Measurements from ENCODE around the gene BIRC7.
"Not testable (repeated sequence)": the region's sequence is repeated elsewhere in the genome, so short reads cannot be mapped to it uniquely, and the experiment has no call there.

The BIRC7 gene

GRCh38 chr20:63249891-63250290, 14.2 kb downstream of the BIRC7 start:
- DNase-seq, result no peak

DNA sequence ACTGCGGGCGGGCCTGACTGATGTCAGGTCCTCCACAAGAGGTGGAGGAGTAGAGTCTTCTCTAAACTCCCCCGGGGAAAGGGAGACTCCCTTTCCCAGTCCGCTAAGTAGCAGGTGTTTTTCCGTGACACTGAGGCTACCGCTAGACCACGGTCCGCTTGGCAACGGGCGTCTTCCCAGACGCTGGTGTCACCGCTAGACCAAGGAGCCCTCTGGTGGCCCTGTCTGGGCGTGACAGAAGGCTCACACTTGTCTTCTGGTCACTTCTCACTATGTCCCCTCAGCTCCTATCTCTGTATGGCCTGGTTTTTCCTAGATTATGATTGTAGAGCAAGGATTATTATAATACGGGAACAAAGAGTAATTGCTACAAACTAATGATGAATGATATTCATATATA, 15.6 kb downstream of the BIRC7 start:
- not testable (repeated sequence) for DNase-seq

- DNase-seq, result no peak
These were observed 16.6 kb downstream of the BIRC7 start for GRCh38 chr20:63252284-63252711.

DNA sequence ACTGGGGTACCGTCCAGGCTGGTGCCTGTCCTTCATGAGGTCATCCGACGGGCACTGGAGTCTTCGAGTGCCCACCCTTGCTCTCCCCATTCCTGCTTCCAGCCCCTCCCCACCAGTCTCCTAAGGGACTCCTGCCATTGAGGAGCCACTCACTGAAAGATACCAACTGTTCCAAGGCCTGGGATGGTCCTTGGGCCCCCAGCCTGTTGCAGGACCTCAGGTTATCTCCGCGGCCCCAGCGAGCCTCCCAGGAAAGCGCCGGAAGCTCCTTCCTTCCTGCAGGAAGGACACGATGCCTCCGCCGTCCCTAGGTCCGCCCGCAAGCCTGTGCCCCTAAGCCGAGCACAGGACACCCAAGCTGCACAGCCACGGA, 17.3 kb downstream of the BIRC7 start:
- DNase-seq, result no peak

DNA sequence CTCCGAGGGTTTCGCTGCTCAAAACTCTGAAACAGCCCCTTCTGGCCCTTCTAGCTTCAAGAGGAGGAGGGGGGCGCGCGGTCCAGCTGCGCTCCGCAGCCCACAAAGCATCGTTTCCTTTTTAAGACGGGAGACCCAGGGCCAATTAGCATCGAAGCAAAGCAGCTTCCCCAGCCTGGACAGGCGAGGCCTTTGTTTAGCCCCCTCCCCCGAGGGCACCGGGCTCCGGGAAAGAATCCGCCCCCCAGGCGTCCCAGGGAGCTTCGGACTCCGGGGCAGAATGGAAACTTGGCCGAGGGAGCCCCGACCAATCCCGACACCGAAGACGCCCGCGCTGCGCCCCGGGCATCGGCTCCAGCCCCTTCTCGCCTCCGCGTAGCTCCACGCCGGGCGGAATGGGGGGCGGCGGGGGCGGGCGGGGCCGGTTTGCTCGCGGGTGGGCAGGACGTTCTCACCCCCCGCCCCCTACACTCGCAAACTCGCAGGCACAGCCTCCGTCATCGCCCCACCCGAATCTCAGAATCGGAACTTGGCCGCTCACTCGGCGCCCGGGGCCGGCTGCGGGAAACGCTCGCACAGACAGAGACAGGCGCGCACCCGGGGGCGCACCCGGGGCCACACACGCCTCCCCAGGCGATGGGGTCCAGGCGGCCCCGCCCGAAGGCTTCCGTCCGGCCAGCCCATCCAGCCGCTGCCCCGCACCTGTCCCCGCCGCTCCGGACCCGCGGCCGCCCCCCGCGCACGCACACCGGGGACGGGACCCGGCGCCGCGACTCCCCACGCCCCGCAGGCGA, 17.9 kb downstream of the BIRC7 start:
- no peak for DNase-seq

- DNase-seq, result no peak
These were observed 18.5 kb downstream of the BIRC7 start, which contains the start of gene NKAIN4 for GRCh38 chr20:63254232-63254605. NKAIN4 (minus strand) TSS chr20:63254463; CDS start chr20:63254450, 13 bp downstream.

- no peak for DNase-seq
These were observed 19.1 kb downstream of the BIRC7 start for GRCh38 chr20:63254606-63255384.

DNA sequence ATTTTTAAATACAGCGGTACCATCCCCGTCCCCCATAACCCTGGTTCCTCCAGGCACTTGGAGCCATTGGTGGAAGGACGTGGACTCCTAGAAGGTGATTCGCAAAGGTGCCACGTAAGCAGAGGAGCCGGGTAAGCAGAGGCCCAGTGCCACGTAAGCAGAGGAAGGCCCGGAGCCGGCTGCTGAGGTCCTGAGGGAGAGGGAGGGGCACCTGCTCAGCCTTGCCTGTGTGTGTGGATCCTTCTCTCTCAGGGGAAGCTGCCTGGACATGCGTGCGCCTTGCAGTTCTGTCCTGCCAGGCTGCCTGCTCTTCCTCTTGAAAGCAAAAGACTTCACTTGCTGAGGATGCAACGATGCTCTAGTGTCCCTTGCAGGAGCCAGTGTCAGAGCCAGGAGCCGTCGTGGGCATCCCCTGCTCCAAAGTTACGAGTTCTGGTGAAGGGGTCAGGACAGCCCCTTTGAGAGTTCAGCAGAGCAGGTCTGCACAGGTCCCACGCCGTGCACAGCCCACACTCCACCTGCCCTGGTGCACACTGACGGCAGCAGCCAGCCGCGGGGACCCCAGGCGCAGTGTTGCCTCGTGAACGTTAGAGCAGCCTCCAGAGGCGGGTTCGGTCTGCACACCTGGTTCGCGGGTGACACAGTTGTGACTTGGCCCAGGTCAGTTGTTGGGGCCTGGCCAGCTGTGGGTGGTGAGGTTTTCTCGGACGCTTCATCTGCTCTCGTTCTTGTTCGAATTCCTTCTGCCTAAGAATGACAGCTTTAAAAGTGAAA, 20.4 kb downstream of the BIRC7 start:
- no peak for DNase-seq

DNA sequence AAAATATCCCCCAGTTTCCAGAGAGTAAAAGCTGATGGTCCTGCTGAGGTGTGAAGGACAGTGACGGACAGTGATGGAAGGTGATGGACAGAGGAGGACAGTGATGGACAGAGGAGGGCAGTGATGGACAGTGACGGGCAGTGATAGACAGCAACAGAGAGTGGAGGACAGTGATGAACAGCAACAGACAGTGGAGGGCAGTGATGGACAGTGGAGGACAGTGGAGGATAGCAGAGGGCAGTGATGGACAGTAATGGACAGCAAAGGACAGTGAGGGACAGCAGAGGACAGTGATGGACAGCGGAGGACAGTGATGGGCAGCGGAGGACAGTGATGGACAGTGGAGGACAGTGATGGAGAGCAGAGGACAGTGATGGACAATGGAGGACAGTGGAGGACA, 21.2 kb downstream of the BIRC7 start:
- no peak for DNase-seq

- no peak for DNase-seq
These were observed 21.9 kb downstream of the BIRC7 start for GRCh38 chr20:63257629-63258028.

- no peak for DNase-seq
These were observed 23.1 kb downstream of the BIRC7 start for GRCh38 chr20:63258781-63259180.

- DNase-seq, result no peak
These were observed 24.2 kb downstream of the BIRC7 start for GRCh38 chr20:63259734-63260460.

DNA sequence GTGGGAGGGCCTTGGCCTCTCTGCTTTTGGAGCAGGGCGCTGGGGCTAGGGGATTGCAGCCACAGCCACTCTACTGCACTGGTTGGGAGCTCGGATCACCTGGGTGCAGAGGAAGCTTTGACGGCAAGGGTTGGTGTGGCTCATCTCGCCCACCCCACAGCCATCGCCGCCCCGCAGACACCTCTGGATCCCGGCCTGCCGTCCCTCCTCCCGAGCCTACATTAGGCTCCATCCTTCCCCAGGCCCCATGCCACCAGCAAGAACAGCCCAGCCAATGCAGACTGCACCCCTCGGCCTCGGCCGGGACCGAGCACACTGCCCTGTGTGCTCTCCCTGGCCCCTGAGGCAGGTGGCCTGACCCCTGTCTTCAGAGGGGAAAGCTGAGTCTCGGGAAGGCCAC, 24.8 kb downstream of the BIRC7 start:
- DNase-seq, result no peak

- DNase-seq, result no peak
These were observed 25.5 kb downstream of the BIRC7 start for GRCh38 chr20:63261060-63261794.

- no peak for DNase-seq
These were observed 26.3 kb downstream of the BIRC7 start for GRCh38 chr20:63261795-63262528.

DNA sequence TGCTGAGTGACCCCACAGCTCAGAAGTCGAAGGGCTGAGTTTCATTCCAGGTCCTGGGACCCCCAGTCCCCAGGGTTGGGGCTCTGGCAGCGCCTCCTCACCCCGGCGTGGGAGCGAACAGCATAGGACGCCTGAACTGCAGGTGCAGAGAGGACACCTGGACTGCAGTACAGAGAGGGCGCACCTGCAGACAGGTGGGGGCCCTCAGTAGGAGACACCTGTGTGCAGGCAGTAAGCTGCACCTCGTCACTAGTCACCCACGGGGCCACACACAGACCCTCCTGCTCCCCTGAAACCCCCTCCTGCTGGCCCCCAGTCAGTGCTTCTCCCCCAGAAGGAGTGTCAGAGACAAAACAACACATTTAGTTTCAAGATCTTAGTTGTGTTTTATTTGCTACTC, 27.1 kb downstream of the BIRC7 start:
- no peak for DNase-seq

DNA sequence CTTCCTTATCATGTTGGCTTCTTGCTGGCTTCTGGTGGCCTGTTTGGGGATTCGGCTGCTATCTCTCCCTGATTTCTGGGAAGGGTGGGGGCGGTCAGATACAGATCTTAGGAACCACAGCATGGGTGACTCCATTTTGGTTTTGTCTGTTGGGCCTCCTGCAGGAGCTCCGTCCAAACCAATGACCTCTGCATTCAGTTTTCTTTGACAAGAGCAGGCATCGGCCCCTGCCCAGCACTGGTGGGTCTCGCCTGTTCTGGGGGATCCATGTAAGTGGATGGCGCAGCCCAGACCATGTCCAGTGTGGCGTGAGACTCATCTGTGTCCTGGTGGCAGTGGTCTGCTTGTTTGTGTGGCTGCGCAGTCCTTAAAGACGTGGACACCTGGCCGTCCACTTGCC, 28.3 kb downstream of the BIRC7 start:
- DNase-seq, result no peak

DNA sequence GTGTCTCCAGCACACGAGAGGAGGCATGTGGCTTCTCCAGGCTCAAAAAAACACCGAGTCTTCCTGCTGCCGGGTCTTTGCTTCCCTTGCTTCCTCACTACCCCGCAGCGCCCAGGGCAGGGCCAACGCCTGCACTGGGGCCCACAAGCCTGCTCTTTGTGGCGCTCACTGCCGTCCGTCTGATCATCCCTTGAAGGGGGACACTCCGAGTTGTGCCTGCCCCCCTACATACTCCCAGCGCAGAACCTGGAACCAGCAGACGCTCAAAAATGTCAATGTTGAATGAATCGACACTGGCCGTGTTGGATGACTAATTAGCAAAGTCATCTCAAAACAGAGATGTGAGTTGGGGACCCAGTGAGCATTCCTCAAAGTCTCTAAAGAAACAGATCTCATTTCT, 28.8 kb downstream of the BIRC7 start:
- DNase-seq, result no peak

DNA sequence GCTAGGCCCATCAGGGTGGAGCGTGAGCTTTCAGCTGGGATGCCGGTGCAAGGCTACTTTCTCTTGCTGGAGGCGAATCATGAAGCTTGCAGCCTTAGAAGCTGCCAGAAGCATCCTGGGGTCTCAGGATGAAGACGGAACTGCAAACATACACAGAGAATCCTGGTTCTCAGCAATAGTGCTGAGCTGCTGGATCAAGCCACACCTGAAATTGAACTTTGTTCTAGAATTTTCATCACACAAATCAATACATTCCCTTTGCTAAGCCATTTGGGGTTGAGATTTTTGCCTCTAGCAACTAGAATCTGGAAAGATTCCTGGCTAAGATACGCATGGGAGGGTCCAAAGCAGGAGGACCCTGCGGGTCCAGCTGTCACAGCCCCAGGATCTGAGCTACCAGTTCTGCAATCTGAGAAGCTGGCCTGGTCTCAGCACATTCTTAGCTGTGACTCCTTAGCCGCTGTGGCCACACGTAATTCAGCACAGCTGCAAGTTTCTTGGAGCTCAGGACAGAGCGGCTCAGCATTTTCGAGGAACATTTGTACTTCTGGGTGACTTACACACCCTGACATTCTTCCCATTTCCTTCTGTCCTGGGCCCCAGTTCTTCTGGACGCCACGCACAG, 30.3 kb downstream of the BIRC7 start:
- no peak for DNase-seq

- no peak for DNase-seq
These were observed 32.0 kb downstream of the BIRC7 start for GRCh38 chr20:63267691-63268090.

DNA sequence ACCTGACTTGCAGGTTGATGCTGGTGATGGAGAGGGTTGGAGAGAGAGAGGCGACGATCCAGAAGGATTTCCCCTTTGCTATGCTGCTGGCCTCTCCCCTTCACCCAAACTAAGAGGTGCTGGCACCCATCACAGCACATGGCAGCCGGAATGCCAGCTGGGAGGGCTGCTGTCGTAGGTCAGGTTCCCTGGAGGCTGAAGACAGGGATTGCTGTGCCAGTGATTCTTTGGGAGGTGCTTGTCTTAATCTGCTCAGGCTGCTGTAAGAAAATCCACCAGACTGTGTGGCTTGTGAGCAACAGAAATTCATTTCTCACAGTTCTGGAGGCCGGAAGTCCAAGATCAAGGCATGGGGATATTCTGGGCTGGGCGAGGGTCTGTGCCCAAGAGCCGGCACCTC, 32.6 kb downstream of the BIRC7 start:
- no peak for DNase-seq

All from CD4-positive, alpha-beta T cell treated with Interferon gamma for 1 hour (primary cell).